ENCODE measurements around the gene ZNF610.

DNA sequence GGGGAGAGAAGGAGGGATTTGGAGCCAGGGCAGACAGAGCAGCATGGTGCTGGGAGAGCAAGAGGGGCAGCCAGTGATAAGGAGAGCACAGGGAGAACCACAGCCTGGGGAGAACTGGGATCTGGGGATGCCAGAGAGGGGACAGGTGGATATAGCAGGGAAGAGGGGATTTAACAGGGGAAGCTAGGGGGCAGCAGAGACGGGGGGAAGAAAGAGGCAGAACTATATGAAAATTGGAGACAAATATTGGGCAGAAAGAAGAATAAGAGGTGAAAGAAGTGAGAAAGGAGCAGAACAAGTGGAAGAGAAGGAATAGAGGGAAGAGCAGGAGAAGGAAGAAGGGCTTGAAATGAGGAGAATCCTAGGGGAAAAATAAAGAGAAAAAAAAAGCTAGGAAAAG is 55.1 kb downstream of the ZNF610 start:
- TF ChIP-seq GATA3 (IDR thresholded peaks at IDR 0.05; ENCODE audit: low read depth, low read length) (no peak), GATA2 (IDR thresholded peaks at IDR 0.05; ENCODE audit: low read depth, low read length) (no peak)

Data from SH-SY5Y (cell line).